SW 1271 (cell line): ENCODE results near the gene SLFN11.
A peak's percentile ranks its signal among the peaks of the same experiment; 100 is the strongest.
"Not testable (repeated sequence)": the region's sequence is repeated elsewhere in the genome, so short reads cannot be mapped to it uniquely, and the experiment has no call there.

Experiments used
- DNase-seq, 2 experiments: peaks; one replicate each; lab custom pipeline; 2025; lab: John Stamatoyannopoulos, UW

SLFN11 gene, protein sequence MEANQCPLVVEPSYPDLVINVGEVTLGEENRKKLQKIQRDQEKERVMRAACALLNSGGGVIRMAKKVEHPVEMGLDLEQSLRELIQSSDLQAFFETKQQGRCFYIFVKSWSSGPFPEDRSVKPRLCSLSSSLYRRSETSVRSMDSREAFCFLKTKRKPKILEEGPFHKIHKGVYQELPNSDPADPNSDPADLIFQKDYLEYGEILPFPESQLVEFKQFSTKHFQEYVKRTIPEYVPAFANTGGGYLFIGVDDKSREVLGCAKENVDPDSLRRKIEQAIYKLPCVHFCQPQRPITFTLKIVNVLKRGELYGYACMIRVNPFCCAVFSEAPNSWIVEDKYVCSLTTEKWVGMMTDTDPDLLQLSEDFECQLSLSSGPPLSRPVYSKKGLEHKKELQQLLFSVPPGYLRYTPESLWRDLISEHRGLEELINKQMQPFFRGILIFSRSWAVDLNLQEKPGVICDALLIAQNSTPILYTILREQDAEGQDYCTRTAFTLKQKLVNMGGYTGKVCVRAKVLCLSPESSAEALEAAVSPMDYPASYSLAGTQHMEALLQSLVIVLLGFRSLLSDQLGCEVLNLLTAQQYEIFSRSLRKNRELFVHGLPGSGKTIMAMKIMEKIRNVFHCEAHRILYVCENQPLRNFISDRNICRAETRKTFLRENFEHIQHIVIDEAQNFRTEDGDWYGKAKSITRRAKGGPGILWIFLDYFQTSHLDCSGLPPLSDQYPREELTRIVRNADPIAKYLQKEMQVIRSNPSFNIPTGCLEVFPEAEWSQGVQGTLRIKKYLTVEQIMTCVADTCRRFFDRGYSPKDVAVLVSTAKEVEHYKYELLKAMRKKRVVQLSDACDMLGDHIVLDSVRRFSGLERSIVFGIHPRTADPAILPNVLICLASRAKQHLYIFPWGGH

GRCh38 chr17:35373534-35373983 is at the start of gene SLFN11:
SLFN11 (minus strand) TSS chr17:35373621; CDS start chr17:35363807, 9,814 bp downstream.
- peak; percentile 77 to 89 for DNase-seq

DNA sequence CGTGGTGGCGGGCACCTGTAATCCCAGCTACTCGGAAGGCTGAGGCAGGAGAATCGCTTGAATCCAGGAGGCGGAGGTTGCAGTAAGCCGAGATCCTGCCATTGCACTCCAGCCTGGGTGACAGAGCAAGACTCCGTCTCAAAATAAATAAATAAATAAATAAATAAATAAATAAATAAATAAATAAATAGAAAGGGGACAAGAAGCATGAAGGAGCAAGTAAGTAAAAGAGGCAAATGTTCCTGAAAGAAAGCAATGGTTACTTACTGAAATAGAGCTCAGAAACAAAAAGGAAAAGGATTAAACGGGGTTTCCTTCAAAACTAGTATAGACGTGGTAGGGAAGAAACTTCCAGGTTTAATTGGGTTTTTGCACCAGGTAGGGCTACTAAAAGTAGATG is 47.6 kb upstream of the SLFN11 start:
- DNase-seq, result not testable (repeated sequence)

- no peak for DNase-seq
These were observed 43.2 kb upstream of the SLFN11 start for GRCh38 chr17:35416659-35417058.

DNA sequence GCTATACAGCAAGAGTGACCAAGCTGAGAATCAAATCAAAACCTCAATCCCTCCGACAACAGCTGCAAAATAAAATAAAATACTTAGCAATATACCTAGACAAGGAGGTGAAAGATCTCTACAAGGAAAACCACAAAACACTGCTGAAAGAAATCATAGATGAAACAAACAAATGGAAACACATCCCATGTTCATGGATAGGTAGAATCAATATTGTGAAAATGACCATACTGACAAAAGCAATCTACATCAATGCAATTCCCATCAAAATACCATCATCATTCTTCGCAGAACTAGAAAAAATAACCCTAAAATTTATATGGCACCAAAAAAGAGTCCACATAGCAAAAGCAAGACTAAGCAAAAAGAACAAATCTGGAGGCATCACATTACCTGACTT is 41.3 kb upstream of the SLFN11 start:
- DNase-seq, result not testable (repeated sequence)

DNA sequence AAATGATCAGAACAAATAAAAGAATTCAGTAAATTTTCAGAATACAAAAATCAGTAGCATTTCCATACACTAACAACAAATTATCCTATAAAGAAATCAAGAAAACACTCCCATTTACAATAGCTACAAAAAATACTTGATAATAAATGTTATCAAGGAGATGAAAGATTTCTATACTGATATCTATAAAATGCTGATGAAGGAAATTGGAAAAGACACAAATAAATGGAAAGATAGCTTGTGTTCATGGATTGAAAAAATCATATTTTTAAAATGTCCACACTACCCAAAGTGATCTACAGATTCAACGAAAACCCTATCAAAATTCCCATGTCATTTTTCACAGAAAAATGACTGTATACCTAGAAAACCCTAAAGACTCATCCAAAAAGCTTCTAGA is 40.8 kb upstream of the SLFN11 start:
- no peak for DNase-seq

GRCh38 chr17:35407531-35407930 is 34.1 kb upstream of the SLFN11 start:
- DNase-seq, result no peak

DNA sequence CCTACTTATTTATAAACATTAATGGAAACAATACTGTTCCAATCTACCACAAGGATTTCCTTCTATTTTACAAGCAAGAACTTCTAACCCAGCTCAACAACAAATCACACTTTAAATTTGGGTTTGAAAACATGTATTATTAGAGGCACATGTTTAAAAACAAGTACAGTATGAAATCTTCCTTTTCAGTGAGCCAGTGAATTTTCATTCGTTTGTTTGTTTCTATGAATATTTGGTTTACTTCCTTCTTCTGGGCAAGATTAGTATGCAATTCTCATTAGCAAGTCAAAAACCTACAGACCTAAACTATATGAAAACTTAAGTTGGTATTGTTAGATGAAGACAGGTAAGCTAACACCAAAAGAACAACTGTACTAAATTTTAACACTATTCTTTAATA is 33.1 kb upstream of the SLFN11 start:
- DNase-seq, result no peak

DNA sequence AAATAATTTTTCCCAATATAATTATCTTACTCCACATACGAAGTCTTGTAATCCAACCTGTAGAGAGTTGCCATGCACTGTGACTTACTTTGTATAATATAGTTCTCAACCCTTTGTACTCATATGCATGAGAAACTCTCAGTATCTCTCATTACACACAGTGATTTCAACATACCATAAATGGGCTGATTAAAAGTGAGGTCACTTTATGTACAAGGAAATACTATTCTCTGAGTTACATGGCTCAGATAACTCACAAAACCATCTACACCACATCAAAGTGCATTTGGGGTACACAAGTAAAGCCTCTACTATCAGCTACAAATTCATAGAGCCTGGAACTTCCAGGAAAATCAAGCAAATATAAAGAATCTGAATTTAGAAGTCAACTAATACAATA is 30.9 kb upstream of the SLFN11 start:
- DNase-seq, result no peak

DNA sequence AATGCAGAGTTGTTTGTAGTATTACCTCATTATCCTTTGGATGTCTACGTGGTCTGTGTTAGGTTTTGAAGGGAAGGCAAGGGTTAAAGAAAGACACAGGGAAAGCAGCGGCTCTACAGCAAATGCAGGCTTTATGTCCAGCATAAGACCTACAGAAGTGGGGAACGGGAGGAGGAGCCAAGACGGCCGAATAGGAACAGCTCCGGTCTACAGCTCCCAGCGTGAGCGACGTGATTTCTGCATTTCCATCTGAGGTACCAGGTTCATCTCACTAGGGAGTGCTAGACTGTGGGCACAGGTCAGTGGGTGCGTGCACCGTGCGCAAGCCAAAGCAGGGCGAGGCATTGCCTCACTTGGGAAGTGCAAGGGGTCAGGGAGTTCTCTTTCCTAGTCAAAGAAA is 20.4 kb upstream of the SLFN11 start:
- not testable (repeated sequence) for DNase-seq

GRCh38 chr17:35390663-35391062 is 17.2 kb upstream of the SLFN11 start:
- no peak for DNase-seq

- DNase-seq, result no peak
These were observed 16.7 kb upstream of the SLFN11 start for GRCh38 chr17:35390156-35390555.

DNA sequence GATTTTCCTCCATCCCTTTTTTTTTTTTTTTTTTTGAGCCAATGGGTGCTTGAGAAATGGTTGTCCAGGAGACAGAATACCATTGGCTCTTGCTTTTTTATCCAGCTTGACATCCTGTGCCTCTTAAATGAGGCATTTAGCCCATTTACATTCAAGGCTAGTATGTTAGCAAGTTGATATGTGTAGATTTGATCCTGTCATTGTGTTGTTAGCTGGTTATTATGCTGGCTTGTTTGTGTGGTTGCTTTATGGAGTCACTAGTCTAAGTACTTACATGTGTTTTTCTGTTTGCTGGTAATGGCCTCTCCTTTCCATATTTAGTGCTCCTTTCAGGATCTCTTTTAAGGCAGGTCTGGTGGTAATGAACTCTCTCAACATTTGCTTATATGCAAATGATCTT is 14.1 kb upstream of the SLFN11 start:
- DNase-seq, result no peak

DNA sequence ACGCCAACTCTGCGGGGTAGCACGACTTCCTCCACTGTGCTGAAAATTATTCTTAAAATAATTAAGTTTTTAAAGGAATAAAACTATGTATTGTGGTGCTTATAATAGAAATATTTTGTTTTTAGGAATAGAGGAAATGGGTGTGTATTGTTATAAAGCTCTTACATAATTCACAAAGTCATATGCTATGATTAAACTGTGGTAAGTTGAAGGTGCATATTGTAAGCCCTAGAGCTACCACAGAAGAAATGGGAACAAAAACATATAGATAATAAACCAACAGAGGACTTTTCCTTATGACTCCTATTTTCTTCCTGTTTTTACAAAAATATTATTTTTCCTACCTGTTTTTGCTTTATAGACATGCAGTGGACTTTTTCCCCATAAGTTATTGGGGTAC is 4.3 kb upstream of the SLFN11 start:
- no peak for DNase-seq

GRCh38 chr17:35377068-35377467 is 3.6 kb upstream of the SLFN11 start:
- DNase-seq, result no peak

DNA sequence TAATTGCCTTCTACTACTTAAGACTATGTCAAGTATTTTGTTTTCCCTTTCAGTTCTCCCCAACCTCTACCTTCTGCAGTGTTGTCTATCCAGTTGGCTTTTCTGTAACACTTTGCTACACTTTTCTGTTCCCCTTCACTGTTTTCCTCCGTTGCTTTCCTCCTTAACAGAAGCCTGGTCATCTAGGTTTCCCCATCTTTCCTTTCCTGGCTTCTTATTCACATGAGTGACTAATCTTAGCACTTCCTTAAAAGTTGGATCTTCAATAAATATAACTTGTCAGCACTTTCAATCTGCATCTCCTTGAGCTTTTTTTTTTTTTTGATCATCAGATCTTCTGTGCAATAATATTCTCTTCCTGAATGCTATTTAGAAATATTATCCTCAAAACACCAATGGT is 2.8 kb upstream of the SLFN11 start:
- DNase-seq, result no peak

DNA sequence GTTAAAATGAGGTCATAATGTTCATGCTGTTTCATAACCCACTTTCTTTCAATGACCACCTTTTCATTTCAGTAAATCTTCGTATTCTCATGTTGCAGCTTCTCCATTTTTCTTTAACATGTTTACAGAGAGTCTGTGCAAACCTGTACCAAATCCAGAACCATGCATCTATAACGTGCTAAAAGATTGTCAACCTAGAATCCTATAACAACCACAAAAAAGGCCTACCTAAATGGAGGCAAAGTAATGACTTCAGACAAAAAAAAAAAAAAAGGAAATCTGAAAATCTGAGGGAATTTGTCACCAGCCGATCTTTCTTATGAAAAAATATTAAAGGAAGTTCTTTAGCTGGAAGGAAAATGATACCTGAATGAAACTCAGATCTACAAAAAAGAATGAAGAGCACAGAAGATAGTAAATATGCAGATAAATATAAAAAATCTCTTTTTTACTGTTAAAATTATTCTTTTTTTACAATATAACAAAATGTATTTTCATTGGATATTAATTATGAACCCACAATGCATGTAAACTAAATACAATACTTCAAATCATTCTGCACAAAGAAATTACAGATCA is 1.4 kb upstream of the SLFN11 start:
- no peak for DNase-seq

GRCh38 chr17:35373984-35374765 is 754 bp upstream of the SLFN11 start:
- DNase-seq, result peak in 1 of 2 experiments; percentile 25

GRCh38 chr17:35372846-35373533 is 431 bp downstream of the SLFN11 start:
- no peak for DNase-seq

GRCh38 chr17:35371934-35372333 is 1.5 kb downstream of the SLFN11 start:
- no peak for DNase-seq

- DNase-seq, result no peak
These were observed 5.2 kb downstream of the SLFN11 start for GRCh38 chr17:35368081-35368830.
